ENCODE measurements around the gene GLP2R. TPM values are rescaled to one million over a fixed set of nuclear protein-coding genes. Genes with fewer than 3 reads are reported as not detected.
"Not testable (repeated sequence)": the region's sequence is repeated elsewhere in the genome, so short reads cannot be mapped to it uniquely, and the experiment has no call there.

The GLP2R gene
- total RNA-seq, 1 experiment from 2014 or later: 0.08 TPM

DNA sequence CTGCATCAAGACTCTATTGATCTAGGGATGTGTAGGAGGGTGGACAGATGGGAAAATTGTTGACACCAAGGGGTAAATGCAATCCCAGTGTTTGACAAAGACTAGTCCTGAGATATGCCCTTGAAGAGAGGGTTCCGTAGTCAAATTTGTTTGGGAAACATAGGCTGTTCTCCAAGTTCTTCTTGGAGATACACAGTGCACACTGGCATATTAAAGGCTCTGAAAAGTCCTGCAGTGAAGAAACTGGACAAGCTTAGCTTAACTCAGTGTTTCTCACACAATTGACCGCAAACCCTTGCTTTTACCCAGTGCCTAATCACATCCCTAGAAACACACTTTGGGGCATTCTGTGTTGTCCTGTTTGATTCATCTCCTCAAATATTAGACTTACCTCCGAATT, 45.2 kb upstream of the GLP2R start:
- no peak for DNase-seq (ENCODE audit: low read depth, low spot score)
- ChIA-PET POLR2A (no interaction called here), CTCF (no interaction called here)
- Histone ChIP-seq H3K27ac (ENCODE audit: low read length) (no peak overlapping the region), H3K27me3 (ENCODE audit: control insufficient read depth, insufficient read depth, low read length) (peaks cover 4% of the 10 kb centered on the region), H3K36me3 (ENCODE audit: control insufficient read depth, insufficient read depth, low read length) (no peaks in the 10 kb centered on the region), H3K9me3 (ENCODE audit: control insufficient read depth, insufficient read depth, low read depth, low read length) (no peaks in the 10 kb centered on the region), H3K4me1 (ENCODE audit: control insufficient read depth, insufficient read depth, low read length) (no peaks in the 10 kb centered on the region), H3K4me3 (ENCODE audit: low read depth in 2 of 2, low read length in 2 of 2) (no peak overlapping the region)
- no TSS peak for BruUV-seq (replicated peaks)
- in situ Hi-C loops (cut with HindIII; ENCODE audit: low pct_unique_long_range_greater_than_20kb, low sequenced_read_pairs) (no loop called here), intact Hi-C loops (cut with micrococcal nuclease; ENCODE audit: unreplicated experiment) (no loop called here)
- TF ChIP-seq POLR2AphosphoS5 (IDR thresholded peaks at IDR 0.05; ENCODE audit: low read depth, low read length) (no peak), TCF7L2 (IDR thresholded peaks at IDR 0.05; ENCODE audit: low read depth, low read length) (no peak), SIN3A (IDR thresholded peaks at IDR 0.05; ENCODE audit: borderline replicate concordance, insufficient read depth, low read depth, low read length) (no peak)
- TF ChIP-seq, protein P1, sequence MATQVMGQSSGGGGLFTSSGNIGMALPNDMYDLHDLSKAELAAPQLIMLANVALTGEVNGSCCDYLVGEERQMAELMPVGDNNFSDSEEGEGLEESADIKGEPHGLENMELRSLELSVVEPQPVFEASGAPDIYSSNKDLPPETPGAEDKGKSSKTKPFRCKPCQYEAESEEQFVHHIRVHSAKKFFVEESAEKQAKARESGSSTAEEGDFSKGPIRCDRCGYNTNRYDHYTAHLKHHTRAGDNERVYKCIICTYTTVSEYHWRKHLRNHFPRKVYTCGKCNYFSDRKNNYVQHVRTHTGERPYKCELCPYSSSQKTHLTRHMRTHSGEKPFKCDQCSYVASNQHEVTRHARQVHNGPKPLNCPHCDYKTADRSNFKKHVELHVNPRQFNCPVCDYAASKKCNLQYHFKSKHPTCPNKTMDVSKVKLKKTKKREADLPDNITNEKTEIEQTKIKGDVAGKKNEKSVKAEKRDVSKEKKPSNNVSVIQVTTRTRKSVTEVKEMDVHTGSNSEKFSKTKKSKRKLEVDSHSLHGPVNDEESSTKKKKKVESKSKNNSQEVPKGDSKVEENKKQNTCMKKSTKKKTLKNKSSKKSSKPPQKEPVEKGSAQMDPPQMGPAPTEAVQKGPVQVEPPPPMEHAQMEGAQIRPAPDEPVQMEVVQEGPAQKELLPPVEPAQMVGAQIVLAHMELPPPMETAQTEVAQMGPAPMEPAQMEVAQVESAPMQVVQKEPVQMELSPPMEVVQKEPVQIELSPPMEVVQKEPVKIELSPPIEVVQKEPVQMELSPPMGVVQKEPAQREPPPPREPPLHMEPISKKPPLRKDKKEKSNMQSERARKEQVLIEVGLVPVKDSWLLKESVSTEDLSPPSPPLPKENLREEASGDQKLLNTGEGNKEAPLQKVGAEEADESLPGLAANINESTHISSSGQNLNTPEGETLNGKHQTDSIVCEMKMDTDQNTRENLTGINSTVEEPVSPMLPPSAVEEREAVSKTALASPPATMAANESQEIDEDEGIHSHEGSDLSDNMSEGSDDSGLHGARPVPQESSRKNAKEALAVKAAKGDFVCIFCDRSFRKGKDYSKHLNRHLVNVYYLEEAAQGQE (IDR thresholded peaks at IDR 0.05; ENCODE audit: insufficient read depth in 1 of 2, low read depth in 2 of 2, low read length in 1 of 2): no peak
- TF ChIP-seq, protein P2, sequence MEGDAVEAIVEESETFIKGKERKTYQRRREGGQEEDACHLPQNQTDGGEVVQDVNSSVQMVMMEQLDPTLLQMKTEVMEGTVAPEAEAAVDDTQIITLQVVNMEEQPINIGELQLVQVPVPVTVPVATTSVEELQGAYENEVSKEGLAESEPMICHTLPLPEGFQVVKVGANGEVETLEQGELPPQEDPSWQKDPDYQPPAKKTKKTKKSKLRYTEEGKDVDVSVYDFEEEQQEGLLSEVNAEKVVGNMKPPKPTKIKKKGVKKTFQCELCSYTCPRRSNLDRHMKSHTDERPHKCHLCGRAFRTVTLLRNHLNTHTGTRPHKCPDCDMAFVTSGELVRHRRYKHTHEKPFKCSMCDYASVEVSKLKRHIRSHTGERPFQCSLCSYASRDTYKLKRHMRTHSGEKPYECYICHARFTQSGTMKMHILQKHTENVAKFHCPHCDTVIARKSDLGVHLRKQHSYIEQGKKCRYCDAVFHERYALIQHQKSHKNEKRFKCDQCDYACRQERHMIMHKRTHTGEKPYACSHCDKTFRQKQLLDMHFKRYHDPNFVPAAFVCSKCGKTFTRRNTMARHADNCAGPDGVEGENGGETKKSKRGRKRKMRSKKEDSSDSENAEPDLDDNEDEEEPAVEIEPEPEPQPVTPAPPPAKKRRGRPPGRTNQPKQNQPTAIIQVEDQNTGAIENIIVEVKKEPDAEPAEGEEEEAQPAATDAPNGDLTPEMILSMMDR (IDR thresholded peaks at IDR 0.05): no peak
- ATAC-seq: no peak

DNA sequence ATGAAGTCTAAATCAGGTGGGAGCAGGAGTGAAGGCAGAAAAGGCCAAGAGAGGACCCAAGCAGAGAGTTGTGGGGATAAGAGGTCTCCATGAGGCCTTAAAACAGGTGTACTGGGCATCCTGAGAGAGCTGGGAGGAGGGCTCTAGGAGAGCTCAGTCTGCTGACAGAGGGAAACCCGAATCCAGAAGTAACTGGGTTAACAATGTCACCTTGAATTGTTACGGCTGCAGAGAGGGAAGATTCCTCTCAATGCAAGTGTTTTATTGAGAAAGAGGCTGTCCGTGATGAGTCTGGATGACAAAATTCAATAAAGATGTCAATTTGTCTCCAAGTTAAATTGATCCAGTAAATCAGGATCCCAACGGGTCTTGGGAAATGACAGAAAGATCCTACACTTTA, 42.7 kb upstream of the GLP2R start:
- Histone ChIP-seq H3K36me3 (ENCODE audit: control insufficient read depth, insufficient read depth, low read length) (no peaks in the 10 kb centered on the region), H3K4me1 (ENCODE audit: control insufficient read depth, insufficient read depth, low read length) (no peaks in the 10 kb centered on the region), H3K9me3 (ENCODE audit: control insufficient read depth, insufficient read depth, low read depth, low read length) (no peaks in the 10 kb centered on the region), H3K27me3 (ENCODE audit: control insufficient read depth, insufficient read depth, low read length) (peaks cover 4% of the 10 kb centered on the region), H3K4me3 (ENCODE audit: low read depth in 2 of 2, low read length in 2 of 2) (no peak overlapping the region), H3K27ac (ENCODE audit: low read length) (no peak overlapping the region)
- no TSS peak for BruUV-seq (replicated peaks)
- intact Hi-C loops (cut with micrococcal nuclease; ENCODE audit: unreplicated experiment) (no loop called here), in situ Hi-C loops (cut with HindIII; ENCODE audit: low pct_unique_long_range_greater_than_20kb, low sequenced_read_pairs) (no loop called here)
- ChIA-PET POLR2A (no interaction called here), CTCF (no interaction called here)
- ATAC-seq (no peak), DNase-seq (ENCODE audit: low read depth, low spot score) (no peak)
- TF ChIP-seq, protein P1 (IDR thresholded peaks at IDR 0.05; ENCODE audit: insufficient read depth in 1 of 2, low read depth in 2 of 2, low read length in 1 of 2): no peak
- TF ChIP-seq POLR2AphosphoS5 (IDR thresholded peaks at IDR 0.05; ENCODE audit: low read depth, low read length) (no peak), TCF7L2 (IDR thresholded peaks at IDR 0.05; ENCODE audit: low read depth, low read length) (no peak), SIN3A (IDR thresholded peaks at IDR 0.05; ENCODE audit: borderline replicate concordance, insufficient read depth, low read depth, low read length) (no peak)
- TF ChIP-seq, protein P2 (IDR thresholded peaks at IDR 0.05): no peak

DNA sequence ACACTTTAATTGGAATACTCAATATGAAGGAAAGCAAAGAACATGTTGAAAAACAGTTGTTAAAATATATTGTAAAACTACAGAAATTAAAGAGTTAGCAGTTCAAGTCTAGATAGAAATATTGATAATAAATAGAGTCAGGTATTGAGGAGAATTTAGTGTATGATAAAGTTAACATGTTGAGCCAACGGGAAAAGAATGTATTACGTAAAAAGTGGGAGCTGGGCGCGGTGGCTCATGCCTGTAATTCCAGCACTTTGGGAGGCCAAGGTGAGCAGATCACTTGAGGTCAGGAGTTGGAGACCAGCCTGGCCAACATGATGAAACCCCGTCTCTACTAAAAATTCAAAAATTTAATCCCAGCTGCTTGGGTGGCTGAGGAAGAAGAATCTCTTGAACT, 42.3 kb upstream of the GLP2R start:
- H3K4me1 ChIP-seq (ENCODE audit: control insufficient read depth, insufficient read depth, low read length); H3K27ac ChIP-seq (ENCODE audit: low read length); H3K36me3 ChIP-seq (ENCODE audit: control insufficient read depth, insufficient read depth, low read length); DNase-seq (ENCODE audit: low read depth, low spot score); ATAC-seq; H3K27me3 ChIP-seq (ENCODE audit: control insufficient read depth, insufficient read depth, low read length); BruUV-seq (replicated peaks); intact Hi-C loops (cut with micrococcal nuclease; ENCODE audit: unreplicated experiment); H3K4me3 ChIP-seq (ENCODE audit: low read depth in 2 of 2, low read length in 2 of 2); POLR2A ChIA-PET; in situ Hi-C loops (cut with HindIII; ENCODE audit: low pct_unique_long_range_greater_than_20kb, low sequenced_read_pairs); H3K9me3 ChIP-seq (ENCODE audit: control insufficient read depth, insufficient read depth, low read depth, low read length): not testable (repeated sequence)
- CTCF ChIA-PET: interaction anchor here (0.6 kb wide), 1 partner anchor 45 kb away, joined by 10 read pairs; no protein-coding TSS in a partner anchor

Data from Panc1 (cell line).